Measurements from ENCODE around the gene BTNL3.
"Not testable (repeated sequence)": the region's sequence is repeated elsewhere in the genome, so short reads cannot be mapped to it uniquely, and the experiment has no call there.

Gene BTNL3

GRCh38 chr5:181024245-181025064, 35.8 kb downstream of the BTNL3 start:
- DNase-seq (ENCODE audit: low spot score), result no peak

- DNase-seq (ENCODE audit: low spot score), result no peak
These were observed 38.9 kb downstream of the BTNL3 start for GRCh38 chr5:181027452-181028031.

GRCh38 chr5:181028032-181028819, 39.6 kb downstream of the BTNL3 start:
- DNase-seq (ENCODE audit: low spot score), result no peak

GRCh38 chr5:181031716-181032115, 43.1 kb downstream of the BTNL3 start:
- no peak for DNase-seq (ENCODE audit: low spot score)

GRCh38 chr5:181035991-181036815, 47.6 kb downstream of the BTNL3 start:
- no peak for DNase-seq (ENCODE audit: low spot score)

- DNase-seq (ENCODE audit: low spot score), result no peak
These were observed 48.2 kb downstream of the BTNL3 start for GRCh38 chr5:181036816-181037364.

GRCh38 chr5:181037365-181037861, 48.8 kb downstream of the BTNL3 start:
- no peak for DNase-seq (ENCODE audit: low spot score)

GRCh38 chr5:181039471-181039870, 50.8 kb downstream of the BTNL3 start:
- DNase-seq (ENCODE audit: low spot score), result no peak

- no peak for DNase-seq (ENCODE audit: low spot score)
These were observed 51.4 kb downstream of the BTNL3 start, which contains the start of gene BTNL9 for GRCh38 chr5:181039931-181040630. BTNL9 (plus strand) TSS chr5:181040266; CDS start chr5:181045490, 5,224 bp downstream.

- no peak for DNase-seq (ENCODE audit: low spot score)
These were observed 51.9 kb downstream of the BTNL3 start for GRCh38 chr5:181040631-181040945.

- no peak for DNase-seq (ENCODE audit: low spot score)
These were observed 52.4 kb downstream of the BTNL3 start for GRCh38 chr5:181041043-181041442.

- no peak for DNase-seq (ENCODE audit: low spot score)
These were observed 53.5 kb downstream of the BTNL3 start for GRCh38 chr5:181042036-181042713.

GRCh38 chr5:181042722-181043121, 54.1 kb downstream of the BTNL3 start:
- no peak for DNase-seq (ENCODE audit: low spot score)

- DNase-seq (ENCODE audit: low spot score), result no peak
These were observed 54.8 kb downstream of the BTNL3 start for GRCh38 chr5:181043285-181044092.

GRCh38 chr5:181044093-181044599, 55.5 kb downstream of the BTNL3 start:
- no peak for DNase-seq (ENCODE audit: low spot score)

- DNase-seq (ENCODE audit: low spot score), result no peak
These were observed 56.1 kb downstream of the BTNL3 start for GRCh38 chr5:181044662-181045305.

GRCh38 chr5:181045316-181045715, 56.7 kb downstream of the BTNL3 start:
- DNase-seq (ENCODE audit: low spot score), result no peak

- DNase-seq (ENCODE audit: low spot score), result not testable (repeated sequence)
These were observed 57.2 kb downstream of the BTNL3 start for GRCh38 chr5:181045857-181046256.

- DNase-seq (ENCODE audit: low spot score), result no peak
These were observed 58.6 kb downstream of the BTNL3 start for GRCh38 chr5:181047288-181047687.
